Measurements from ENCODE around the gene SNX8.

DNA sequence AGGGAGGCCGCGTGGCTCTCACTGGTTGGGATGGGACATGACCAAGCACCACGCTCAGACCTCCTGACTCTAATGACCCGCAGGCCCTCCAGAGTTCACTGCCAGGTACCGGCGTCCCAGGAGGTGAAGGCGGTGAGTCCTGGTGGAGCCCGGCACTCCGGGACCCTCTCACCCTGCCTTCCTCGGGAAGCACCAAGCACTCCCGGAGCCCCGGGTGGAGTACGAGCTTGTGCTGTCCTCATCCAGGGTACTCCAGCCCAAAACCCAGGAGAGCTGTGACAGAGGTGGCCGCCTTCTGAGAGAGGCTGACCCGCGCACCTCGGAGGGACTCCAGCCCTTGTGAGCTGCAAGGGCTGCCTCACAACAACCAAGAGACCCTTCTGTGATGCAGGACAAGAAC lies 90.9 kb downstream of the SNX8 start:
- no peak for TF ChIP-seq CREB1 (IDR thresholded peaks at IDR 0.05; ENCODE audit: low read depth)
- no peak for TF ChIP-seq EP300 (IDR thresholded peaks at IDR 0.05; ENCODE audit: borderline replicate concordance)

Data from Ishikawa (cell line).